ENCODE results near the gene OXCT2.

OXCT2 gene

GRCh38 chr1:39733161-39733560 lies 38.0 kb downstream of the OXCT2 start:
- no peak for DNase-seq (ENCODE audit: low read depth in 2 of 2)

GRCh38 chr1:39732730-39733129 lies 38.4 kb downstream of the OXCT2 start:
- no peak for DNase-seq (ENCODE audit: low read depth in 2 of 2)

- no peak for DNase-seq (ENCODE audit: low read depth in 2 of 2)
Measured at GRCh38 chr1:39729842-39730241, 41.3 kb downstream of the OXCT2 start.

- no peak for DNase-seq (ENCODE audit: low read depth in 2 of 2)
Measured at GRCh38 chr1:39729030-39729429, 42.1 kb downstream of the OXCT2 start.

GRCh38 chr1:39727932-39728317 lies 43.2 kb downstream of the OXCT2 start:
- DNase-seq (ENCODE audit: low read depth in 2 of 2): no peak

- no peak for DNase-seq (ENCODE audit: low read depth in 2 of 2)
Measured at GRCh38 chr1:39727221-39727931, 43.8 kb downstream of the OXCT2 start.

GRCh38 chr1:39726600-39726999 lies 44.5 kb downstream of the OXCT2 start:
- no peak for DNase-seq (ENCODE audit: low read depth in 2 of 2)

GRCh38 chr1:39722495-39722894 lies 48.7 kb downstream of the OXCT2 start:
- DNase-seq (ENCODE audit: low read depth in 2 of 2): no peak

- no peak for DNase-seq (ENCODE audit: low read depth in 2 of 2)
Measured at GRCh38 chr1:39721664-39722063, 49.5 kb downstream of the OXCT2 start.

- no peak for DNase-seq (ENCODE audit: low read depth in 2 of 2)
Measured at GRCh38 chr1:39720094-39720999, 50.8 kb downstream of the OXCT2 start.
